HL-60 (cell line): Measurements from ENCODE around the gene PLK1.
"Not testable (repeated sequence)": the region's sequence is repeated elsewhere in the genome, so short reads cannot be mapped to it uniquely, and the experiment has no call there.

Experiments
- DNase-seq, 2 experiments: peaks; one replicate each; pipeline ENCODE4 v3.0.0-alpha.2; 2010 to 2020; ENCODE audit warnings: low read depth in 1 of 2, low spot score in 1 of 2
- H3K27ac ChIP-seq: fragments of 250-450 bp; sonication (Bioruptor Pico); replicated peaks from 2 replicates; pipeline ENCODE4 v1.5.1; 2020; ENCODE audit warnings: mild to moderate bottlenecking, moderate library complexity
- H3K27me3 ChIP-seq: fragments of 250-450 bp; sonication (Bioruptor Pico); 2 replicates; pipeline ENCODE4 v1.5.1; 2021; ENCODE audit warnings: mild to moderate bottlenecking, moderate library complexity; ENCODE audit not compliant: insufficient read depth, poor library complexity, severe bottlenecking
- H3K4me3 ChIP-seq: replicated peaks from 2 replicates; pipeline ENCODE4 v1.5.1; 2011; ENCODE audit warnings: mild to moderate bottlenecking, control low read depth, low read length; ENCODE audit not compliant: insufficient read depth
- GABPA ChIP-seq: IDR thresholded peaks from 2 replicates; pipeline ENCODE4 v1.6.1; 2012; ENCODE audit warnings: low read depth
- POLR2AphosphoS5 ChIP-seq: IDR thresholded peaks from 2 replicates; pipeline ENCODE4 v1.6.1; 2012; ENCODE audit warnings: low read depth
- SPI1 ChIP-seq: IDR thresholded peaks from 2 replicates; pipeline ENCODE4 v1.6.1; 2012; ENCODE audit warnings: low read depth, mild to moderate bottlenecking, borderline replicate concordance
- TF ChIP-seq, protein P1 (sequence below): IDR thresholded peaks from one replicate; pipeline ENCODE4 v1.5.1; 2011; ENCODE audit warnings: low read length, control low read depth, inconsistent platforms; ENCODE audit not compliant: insufficient read depth
- TF ChIP-seq, protein P2 (sequence below): IDR thresholded peaks from 2 replicates; pipeline ENCODE4 v1.6.1; 2012; ENCODE audit warnings: low read depth; ENCODE audit not compliant: insufficient replicate concordance

Gene PLK1

DNA sequence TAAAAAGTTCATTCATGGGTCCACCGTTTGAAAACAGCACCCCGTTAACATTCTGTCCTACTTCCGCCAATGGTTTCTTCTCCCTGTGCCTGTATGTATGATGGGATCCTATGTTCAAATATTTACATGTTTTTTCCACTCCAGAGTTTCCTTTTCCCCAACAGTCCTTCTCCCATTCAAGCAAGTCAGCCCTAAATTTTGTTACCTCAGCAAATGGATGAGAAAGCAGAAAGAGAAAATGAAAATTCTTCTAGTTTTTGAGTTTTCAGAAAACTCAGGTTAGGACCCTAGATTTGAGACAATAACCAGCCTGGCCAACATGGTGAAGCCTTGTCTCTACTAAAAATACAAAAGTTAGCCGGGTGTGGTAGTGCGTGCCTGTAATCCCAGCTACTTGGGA lies 37.8 kb downstream of the PLK1 start:
- Histone ChIP-seq H3K27ac (no peak overlapping the region), H3K4me3 (no peak overlapping the region)
- no peak for TF ChIP-seq SPI1
- TF ChIP-seq, protein P1, sequence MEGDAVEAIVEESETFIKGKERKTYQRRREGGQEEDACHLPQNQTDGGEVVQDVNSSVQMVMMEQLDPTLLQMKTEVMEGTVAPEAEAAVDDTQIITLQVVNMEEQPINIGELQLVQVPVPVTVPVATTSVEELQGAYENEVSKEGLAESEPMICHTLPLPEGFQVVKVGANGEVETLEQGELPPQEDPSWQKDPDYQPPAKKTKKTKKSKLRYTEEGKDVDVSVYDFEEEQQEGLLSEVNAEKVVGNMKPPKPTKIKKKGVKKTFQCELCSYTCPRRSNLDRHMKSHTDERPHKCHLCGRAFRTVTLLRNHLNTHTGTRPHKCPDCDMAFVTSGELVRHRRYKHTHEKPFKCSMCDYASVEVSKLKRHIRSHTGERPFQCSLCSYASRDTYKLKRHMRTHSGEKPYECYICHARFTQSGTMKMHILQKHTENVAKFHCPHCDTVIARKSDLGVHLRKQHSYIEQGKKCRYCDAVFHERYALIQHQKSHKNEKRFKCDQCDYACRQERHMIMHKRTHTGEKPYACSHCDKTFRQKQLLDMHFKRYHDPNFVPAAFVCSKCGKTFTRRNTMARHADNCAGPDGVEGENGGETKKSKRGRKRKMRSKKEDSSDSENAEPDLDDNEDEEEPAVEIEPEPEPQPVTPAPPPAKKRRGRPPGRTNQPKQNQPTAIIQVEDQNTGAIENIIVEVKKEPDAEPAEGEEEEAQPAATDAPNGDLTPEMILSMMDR: no peak
- TF ChIP-seq, protein P2, sequence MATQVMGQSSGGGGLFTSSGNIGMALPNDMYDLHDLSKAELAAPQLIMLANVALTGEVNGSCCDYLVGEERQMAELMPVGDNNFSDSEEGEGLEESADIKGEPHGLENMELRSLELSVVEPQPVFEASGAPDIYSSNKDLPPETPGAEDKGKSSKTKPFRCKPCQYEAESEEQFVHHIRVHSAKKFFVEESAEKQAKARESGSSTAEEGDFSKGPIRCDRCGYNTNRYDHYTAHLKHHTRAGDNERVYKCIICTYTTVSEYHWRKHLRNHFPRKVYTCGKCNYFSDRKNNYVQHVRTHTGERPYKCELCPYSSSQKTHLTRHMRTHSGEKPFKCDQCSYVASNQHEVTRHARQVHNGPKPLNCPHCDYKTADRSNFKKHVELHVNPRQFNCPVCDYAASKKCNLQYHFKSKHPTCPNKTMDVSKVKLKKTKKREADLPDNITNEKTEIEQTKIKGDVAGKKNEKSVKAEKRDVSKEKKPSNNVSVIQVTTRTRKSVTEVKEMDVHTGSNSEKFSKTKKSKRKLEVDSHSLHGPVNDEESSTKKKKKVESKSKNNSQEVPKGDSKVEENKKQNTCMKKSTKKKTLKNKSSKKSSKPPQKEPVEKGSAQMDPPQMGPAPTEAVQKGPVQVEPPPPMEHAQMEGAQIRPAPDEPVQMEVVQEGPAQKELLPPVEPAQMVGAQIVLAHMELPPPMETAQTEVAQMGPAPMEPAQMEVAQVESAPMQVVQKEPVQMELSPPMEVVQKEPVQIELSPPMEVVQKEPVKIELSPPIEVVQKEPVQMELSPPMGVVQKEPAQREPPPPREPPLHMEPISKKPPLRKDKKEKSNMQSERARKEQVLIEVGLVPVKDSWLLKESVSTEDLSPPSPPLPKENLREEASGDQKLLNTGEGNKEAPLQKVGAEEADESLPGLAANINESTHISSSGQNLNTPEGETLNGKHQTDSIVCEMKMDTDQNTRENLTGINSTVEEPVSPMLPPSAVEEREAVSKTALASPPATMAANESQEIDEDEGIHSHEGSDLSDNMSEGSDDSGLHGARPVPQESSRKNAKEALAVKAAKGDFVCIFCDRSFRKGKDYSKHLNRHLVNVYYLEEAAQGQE: no peak
- TF ChIP-seq POLR2AphosphoS5: no peak
- TF ChIP-seq GABPA: no peak

GRCh38 chr16:23722613-23723240 lies 44.0 kb downstream of the PLK1 start:
- not testable (repeated sequence) for H3K27ac ChIP-seq, H3K4me3 ChIP-seq, H3K27me3 ChIP-seq, DNase-seq

More for the DNA sequence above, 37.8 kb downstream of the PLK1 start:
- DNase-seq: no peak
- H3K27me3 ChIP-seq: peaks cover 15% of the 10 kb centered on the region

- TF ChIP-seq GABPA (no peak), SPI1 (no peak), POLR2AphosphoS5 (no peak)
- TF ChIP-seq, protein P1: no peak
- TF ChIP-seq, protein P2: no peak
- DNase-seq: no peak
Measured at GRCh38 chr16:23724096-23724784, 45.6 kb downstream of the PLK1 start.

GRCh38 chr16:23724785-23725131 lies 46.1 kb downstream of the PLK1 start:
- TF ChIP-seq GABPA (no peak), SPI1 (no peak)
- TF ChIP-seq, protein P2: no peak
- Histone ChIP-seq H3K27ac (no peak overlapping the region), H3K27me3 (no peaks in the 10 kb centered on the region), H3K4me3 (no peak overlapping the region)
- DNase-seq: no peak

More at GRCh38 chr16:23724096-23724784, 45.6 kb downstream of the PLK1 start:
- H3K27ac ChIP-seq: no peak overlapping the region
- H3K4me3 ChIP-seq: no peak overlapping the region
- no peaks in the 10 kb centered on the region for H3K27me3 ChIP-seq
